Measurements from ENCODE around the gene CTF1. TPM values are rescaled to one million over a fixed set of nuclear protein-coding genes. Genes with fewer than 3 reads are reported as not detected.

Gene CTF1
- total RNA-seq, 1 donor from 2014 or later = 4.2 TPM

- DNase-seq (ENCODE audit: low spot score) = no peak
- Mint-ChIP-seq H3K36me3 (ENCODE audit: low read depth) (peaks cover 8% of the 10 kb centered on the region), H3K9me3 (ENCODE audit: low read depth) (no peaks in the 10 kb centered on the region), H3K4me1 (ENCODE audit: low read depth) (peaks cover 11% of the 10 kb centered on the region), H3K27me3 (ENCODE audit: low read depth) (no peaks in the 10 kb centered on the region), H3K27ac (ENCODE audit: unreplicated experiment) (no peak overlapping the region), H3K4me3 (ENCODE audit: unreplicated experiment) (no peak overlapping the region)
- no peak for TF ChIP-seq CTCF (IDR thresholded peaks at IDR 0.05)
Measured at GRCh38 chr16:30942426-30942806, 46.0 kb downstream of the CTF1 start.

DNA sequence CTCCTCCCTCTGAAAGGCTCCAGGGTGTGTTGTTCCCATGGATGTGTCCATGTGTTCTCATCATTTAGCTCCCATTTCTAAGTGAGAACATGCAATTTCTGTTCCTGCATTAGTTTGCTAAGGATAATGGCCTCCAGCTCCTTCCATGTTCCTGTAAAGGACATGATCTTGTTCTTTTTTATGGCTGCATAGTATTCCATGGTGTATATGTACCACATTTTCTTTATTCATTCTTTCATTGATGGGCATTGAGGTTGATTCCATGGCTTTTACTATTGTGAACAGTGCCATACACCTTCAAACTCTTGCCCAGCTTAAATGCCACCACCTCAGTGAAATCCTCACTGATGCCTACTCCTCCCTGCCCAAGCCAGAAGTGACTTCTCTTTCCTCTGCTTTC is 47.9 kb downstream of the CTF1 start:
- no peaks in the 10 kb centered on the region for H3K9me3 Mint-ChIP-seq (ENCODE audit: low read depth)
- H3K4me3 Mint-ChIP-seq (ENCODE audit: unreplicated experiment) = no peak overlapping the region
- TF ChIP-seq CTCF (IDR thresholded peaks at IDR 0.05) = no peak
- peaks cover 15% of the 10 kb centered on the region for H3K4me1 Mint-ChIP-seq (ENCODE audit: low read depth)
- no peak for DNase-seq (ENCODE audit: low spot score)
- H3K36me3 Mint-ChIP-seq (ENCODE audit: low read depth) = peaks cover 8% of the 10 kb centered on the region
- H3K27ac Mint-ChIP-seq (ENCODE audit: unreplicated experiment) = no peak overlapping the region
- H3K27me3 Mint-ChIP-seq (ENCODE audit: low read depth) = no peaks in the 10 kb centered on the region

GRCh38 chr16:30946671-30947540 is 50.5 kb downstream of the CTF1 start:
- peak overlapping the region; percentile 12 for H3K27ac Mint-ChIP-seq (ENCODE audit: unreplicated experiment)
- peaks cover 28% of the 10 kb centered on the region for H3K4me1 Mint-ChIP-seq (ENCODE audit: low read depth)
- no peaks in the 10 kb centered on the region for H3K9me3 Mint-ChIP-seq (ENCODE audit: low read depth)
- no peak for TF ChIP-seq CTCF (IDR thresholded peaks at IDR 0.05)
- no peaks in the 10 kb centered on the region for H3K27me3 Mint-ChIP-seq (ENCODE audit: low read depth)
- no peak overlapping the region for H3K4me3 Mint-ChIP-seq (ENCODE audit: unreplicated experiment)
- peaks cover 8% of the 10 kb centered on the region for H3K36me3 Mint-ChIP-seq (ENCODE audit: low read depth)
- DNase-seq (ENCODE audit: low spot score) = peak; percentile 94

GRCh38 chr16:30947541-30947858 is 51.1 kb downstream of the CTF1 start:
- H3K27me3 Mint-ChIP-seq (ENCODE audit: low read depth) = no peaks in the 10 kb centered on the region
- no peak for DNase-seq (ENCODE audit: low spot score)
- H3K4me1 Mint-ChIP-seq (ENCODE audit: low read depth) = peaks cover 30% of the 10 kb centered on the region
- no peak overlapping the region for H3K4me3 Mint-ChIP-seq (ENCODE audit: unreplicated experiment)
- H3K36me3 Mint-ChIP-seq (ENCODE audit: low read depth) = peaks cover 8% of the 10 kb centered on the region
- H3K27ac Mint-ChIP-seq (ENCODE audit: unreplicated experiment) = peak overlapping the region; percentile 85
- TF ChIP-seq CTCF (IDR thresholded peaks at IDR 0.05) = no peak
- H3K9me3 Mint-ChIP-seq (ENCODE audit: low read depth) = no peaks in the 10 kb centered on the region

DNA sequence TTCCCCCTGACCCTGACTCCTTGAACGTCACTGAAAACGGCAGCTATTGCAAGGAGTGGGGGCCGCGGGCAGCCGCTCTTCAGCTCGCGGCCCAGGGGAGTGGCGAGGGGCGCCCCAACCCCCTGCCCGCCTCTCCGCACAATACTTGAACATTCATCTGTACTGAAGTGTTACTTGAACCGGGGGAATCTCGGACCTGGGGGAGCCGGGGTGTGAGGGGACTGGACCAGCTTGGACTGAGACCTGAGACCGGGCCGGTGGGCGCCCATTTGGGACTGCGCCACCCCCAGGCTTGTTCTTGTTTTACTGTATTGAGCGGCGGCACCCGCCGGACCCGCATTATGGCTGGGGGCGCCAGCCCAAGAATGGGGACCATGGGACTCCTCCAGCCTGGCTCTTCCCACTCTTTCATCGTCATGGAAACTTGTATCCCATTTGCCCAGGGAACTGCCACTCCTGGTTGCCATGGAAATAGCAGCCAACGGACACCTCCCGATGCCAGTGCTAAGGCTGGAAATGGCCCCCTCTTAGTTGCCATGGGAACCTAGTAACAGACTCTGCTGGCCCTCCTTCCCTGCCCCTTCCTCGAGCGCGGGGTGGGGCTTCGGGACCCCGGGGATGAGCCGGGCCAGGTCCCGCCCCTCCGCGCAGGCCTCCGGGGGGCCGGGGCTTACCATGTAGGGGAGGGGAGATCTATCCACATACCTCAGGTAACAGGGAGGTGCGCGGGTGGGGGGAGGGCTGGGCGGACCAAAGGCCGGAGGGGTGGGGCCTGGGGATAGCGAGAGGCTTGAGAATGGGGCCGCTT is 51.6 kb downstream of the CTF1 start:
- Mint-ChIP-seq H3K27ac (ENCODE audit: unreplicated experiment) (peak overlapping the region; percentile 85), H3K9me3 (ENCODE audit: low read depth) (no peaks in the 10 kb centered on the region), H3K27me3 (ENCODE audit: low read depth) (no peaks in the 10 kb centered on the region), H3K36me3 (ENCODE audit: low read depth) (peaks cover 5% of the 10 kb centered on the region), H3K4me1 (ENCODE audit: low read depth) (peaks cover 30% of the 10 kb centered on the region), H3K4me3 (ENCODE audit: unreplicated experiment) (peak overlapping the region; percentile 86)
- no peak for TF ChIP-seq CTCF (IDR thresholded peaks at IDR 0.05)
- DNase-seq (ENCODE audit: low spot score) = peak; percentile 95

Measured in chondrocyte (in vitro differentiated cells).